GOT3 (cell line): ENCODE data around the gene APOBEC2.

Experiments
- DNase-seq: peaks from one replicate; lab custom pipeline; 2025; ENCODE audit warnings: mixed read lengths; lab: John Stamatoyannopoulos, UW

Gene APOBEC2

GRCh38 chr6:41038205-41038604, 14.8 kb upstream of the APOBEC2 start:
- DNase-seq: no peak

GRCh38 chr6:41039060-41039998, 13.7 kb upstream of the APOBEC2 start, which contains the start of gene UNC5CL:
Gene UNC5CL, minus strand, starts transcription at chr6:41039221. Its CDS starts 4,147 bp downstream, at chr6:41035074.
- no peak for DNase-seq

- DNase-seq: no peak
Measured at GRCh38 chr6:41040101-41040939, 12.7 kb upstream of the APOBEC2 start.

- DNase-seq: no peak
Measured at GRCh38 chr6:41040940-41041536, 12.0 kb upstream of the APOBEC2 start.

- DNase-seq: no peak
Measured at GRCh38 chr6:41042226-41043055, 10.6 kb upstream of the APOBEC2 start, which contains the start of gene TSPO2. Gene TSPO2, plus strand, starts transcription at chr6:41042467. Its CDS starts 519 bp downstream, at chr6:41042986.

- no peak for DNase-seq
Measured at GRCh38 chr6:41043151-41043550, 9.9 kb upstream of the APOBEC2 start.

- no peak for DNase-seq
Measured at GRCh38 chr6:41045664-41046063, 7.3 kb upstream of the APOBEC2 start.

GRCh38 chr6:41046084-41046483, 6.9 kb upstream of the APOBEC2 start:
- no peak for DNase-seq

- no peak for DNase-seq
Measured at GRCh38 chr6:41047306-41047705, 5.7 kb upstream of the APOBEC2 start.

- no peak for DNase-seq
Measured at GRCh38 chr6:41047745-41048732, 5.0 kb upstream of the APOBEC2 start.

- no peak for DNase-seq
Measured at GRCh38 chr6:41049521-41049920, 3.5 kb upstream of the APOBEC2 start.

- DNase-seq: no peak
Measured at GRCh38 chr6:41049955-41050354, 3.0 kb upstream of the APOBEC2 start.

- DNase-seq: no peak
Measured at GRCh38 chr6:41050536-41050935, 2.5 kb upstream of the APOBEC2 start.

- no peak for DNase-seq
Measured at GRCh38 chr6:41051873-41052272, 1.1 kb upstream of the APOBEC2 start.

- DNase-seq: no peak
Measured at GRCh38 chr6:41054511-41054910, 1.5 kb downstream of the APOBEC2 start.

GRCh38 chr6:41055149-41055548, 2.1 kb downstream of the APOBEC2 start:
- DNase-seq: no peak

- DNase-seq: no peak
Measured at GRCh38 chr6:41056768-41057490, 3.9 kb downstream of the APOBEC2 start.

- DNase-seq: no peak
Measured at GRCh38 chr6:41058783-41059181, 5.8 kb downstream of the APOBEC2 start.

GRCh38 chr6:41059556-41059955, 6.6 kb downstream of the APOBEC2 start:
- no peak for DNase-seq
